Astrocyte of the spinal cord (primary cell): ENCODE results near the gene SHMT2.

Experiments
- DNase-seq: peaks from one replicate; pipeline ENCODE4 v3.0.0; 2011; ENCODE audit warnings: low read depth, low spot score
- H3K4me3 ChIP-seq: 2 replicates; pipeline ENCODE4 v1.5.1; 2011; ENCODE audit warnings: low read depth, mild to moderate bottlenecking, low read length, moderate library complexity
- in situ Hi-C: cut with HindIII; loops from 2 replicates; pipeline ENCODE4 v1.10.0; 2017; ENCODE audit warnings: low sequenced_read_pairs
- TF ChIP-seq, protein P1 (sequence below): IDR thresholded peaks from 2 replicates; pipeline ENCODE4 v1.5.1; 2012; ENCODE audit warnings: low read depth, mild to moderate bottlenecking, low read length, inconsistent platforms

Gene SHMT2

GRCh38 chr12:57191410-57191809 lies 38.1 kb upstream of the SHMT2 start:
- no peak for DNase-seq
- in situ Hi-C loops: no loop called here
- no peak overlapping the region for H3K4me3 ChIP-seq
- TF ChIP-seq, protein P1, sequence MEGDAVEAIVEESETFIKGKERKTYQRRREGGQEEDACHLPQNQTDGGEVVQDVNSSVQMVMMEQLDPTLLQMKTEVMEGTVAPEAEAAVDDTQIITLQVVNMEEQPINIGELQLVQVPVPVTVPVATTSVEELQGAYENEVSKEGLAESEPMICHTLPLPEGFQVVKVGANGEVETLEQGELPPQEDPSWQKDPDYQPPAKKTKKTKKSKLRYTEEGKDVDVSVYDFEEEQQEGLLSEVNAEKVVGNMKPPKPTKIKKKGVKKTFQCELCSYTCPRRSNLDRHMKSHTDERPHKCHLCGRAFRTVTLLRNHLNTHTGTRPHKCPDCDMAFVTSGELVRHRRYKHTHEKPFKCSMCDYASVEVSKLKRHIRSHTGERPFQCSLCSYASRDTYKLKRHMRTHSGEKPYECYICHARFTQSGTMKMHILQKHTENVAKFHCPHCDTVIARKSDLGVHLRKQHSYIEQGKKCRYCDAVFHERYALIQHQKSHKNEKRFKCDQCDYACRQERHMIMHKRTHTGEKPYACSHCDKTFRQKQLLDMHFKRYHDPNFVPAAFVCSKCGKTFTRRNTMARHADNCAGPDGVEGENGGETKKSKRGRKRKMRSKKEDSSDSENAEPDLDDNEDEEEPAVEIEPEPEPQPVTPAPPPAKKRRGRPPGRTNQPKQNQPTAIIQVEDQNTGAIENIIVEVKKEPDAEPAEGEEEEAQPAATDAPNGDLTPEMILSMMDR: no peak

DNA sequence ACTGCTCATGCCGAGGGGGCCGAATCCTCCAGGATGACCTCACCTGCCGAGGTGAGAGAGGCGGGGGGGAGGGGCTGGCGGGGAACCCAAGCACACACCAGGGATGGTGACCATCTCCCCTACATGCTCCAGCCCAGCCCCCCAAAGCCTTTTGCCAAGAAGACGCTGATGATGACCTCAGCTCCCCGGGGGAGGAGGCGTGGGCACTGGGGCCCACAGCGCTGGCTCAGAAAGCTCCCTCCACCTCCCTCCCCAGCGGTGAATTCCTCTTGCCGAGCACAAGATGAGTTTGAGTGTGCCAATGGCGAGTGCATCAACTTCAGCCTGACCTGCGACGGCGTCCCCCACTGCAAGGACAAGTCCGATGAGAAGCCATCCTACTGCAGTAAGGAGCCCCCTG lies 36.6 kb upstream of the SHMT2 start:
- DNase-seq: no peak
- no peak overlapping the region for H3K4me3 ChIP-seq
- TF ChIP-seq, protein P1: no peak
- in situ Hi-C loops: no loop called here

- H3K4me3 ChIP-seq: no peak overlapping the region
- in situ Hi-C loops: no loop called here
- TF ChIP-seq, protein P1: no peak
- no peak for DNase-seq
Measured at GRCh38 chr12:57193706-57194245, 35.7 kb upstream of the SHMT2 start.

DNA sequence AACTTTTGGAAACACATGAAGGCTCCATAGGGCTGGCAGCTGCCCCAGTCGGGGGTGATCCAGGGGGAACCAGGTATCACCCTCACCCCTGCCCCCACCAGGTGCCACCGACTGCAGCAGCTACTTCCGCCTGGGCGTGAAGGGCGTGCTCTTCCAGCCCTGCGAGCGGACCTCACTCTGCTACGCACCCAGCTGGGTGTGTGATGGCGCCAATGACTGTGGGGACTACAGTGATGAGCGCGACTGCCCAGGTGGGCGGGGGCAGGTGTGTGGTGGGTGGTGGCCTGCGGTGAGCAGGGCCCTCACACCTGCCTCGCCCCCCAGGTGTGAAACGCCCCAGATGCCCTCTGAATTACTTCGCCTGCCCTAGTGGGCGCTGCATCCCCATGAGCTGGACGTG lies 35.3 kb upstream of the SHMT2 start:
- H3K4me3 ChIP-seq: no peak overlapping the region
- in situ Hi-C loops: no loop called here
- TF ChIP-seq, protein P1: no peak
- DNase-seq: no peak

DNA sequence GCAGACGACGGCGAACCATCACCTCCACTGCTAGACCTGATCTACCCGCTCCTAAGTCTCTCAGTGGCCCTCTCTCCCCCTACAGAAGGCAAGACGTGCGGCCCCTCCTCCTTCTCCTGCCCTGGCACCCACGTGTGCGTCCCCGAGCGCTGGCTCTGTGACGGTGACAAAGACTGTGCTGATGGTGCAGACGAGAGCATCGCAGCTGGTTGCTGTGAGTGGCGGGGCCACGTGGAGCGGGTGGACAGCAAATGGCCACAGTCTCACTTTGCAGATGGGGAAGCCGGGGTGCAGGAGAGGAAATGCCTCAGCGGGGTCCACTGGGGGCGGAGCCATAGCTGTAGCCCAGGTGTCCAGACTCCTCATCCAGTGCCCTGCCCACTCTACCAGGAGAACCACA lies 34.3 kb upstream of the SHMT2 start:
- in situ Hi-C loops: no loop called here
- TF ChIP-seq, protein P1: no peak
- DNase-seq: no peak
- no peak overlapping the region for H3K4me3 ChIP-seq

DNA sequence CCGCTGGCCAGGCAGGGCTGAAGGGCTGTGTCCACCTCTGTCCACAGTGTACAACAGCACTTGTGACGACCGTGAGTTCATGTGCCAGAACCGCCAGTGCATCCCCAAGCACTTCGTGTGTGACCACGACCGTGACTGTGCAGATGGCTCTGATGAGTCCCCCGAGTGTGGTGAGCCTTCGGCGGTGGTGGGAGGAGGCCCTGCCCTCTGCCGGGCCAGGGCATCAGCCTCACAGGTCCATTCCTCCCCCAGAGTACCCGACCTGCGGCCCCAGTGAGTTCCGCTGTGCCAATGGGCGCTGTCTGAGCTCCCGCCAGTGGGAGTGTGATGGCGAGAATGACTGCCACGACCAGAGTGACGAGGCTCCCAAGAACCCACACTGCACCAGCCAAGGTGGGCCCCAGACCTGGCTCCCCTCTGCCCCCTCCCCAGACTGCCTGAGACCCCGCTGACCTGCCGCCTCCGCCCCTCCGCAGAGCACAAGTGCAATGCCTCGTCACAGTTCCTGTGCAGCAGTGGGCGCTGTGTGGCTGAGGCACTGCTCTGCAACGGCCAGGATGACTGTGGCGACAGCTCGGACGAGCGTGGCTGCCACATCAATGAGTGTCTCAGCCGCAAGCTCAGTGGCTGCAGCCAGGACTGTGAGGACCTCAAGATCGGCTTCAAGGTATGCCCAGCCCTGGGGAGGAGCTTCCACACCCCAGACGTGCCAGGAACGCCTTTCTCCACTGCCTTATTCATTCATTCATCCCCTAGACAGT lies 33.7 kb upstream of the SHMT2 start:
- TF ChIP-seq, protein P1: no peak
- in situ Hi-C loops: no loop called here
- H3K4me3 ChIP-seq: no peak overlapping the region
- DNase-seq: no peak
